ENCODE results near the gene ABCA13. TPM values are rescaled to one million over a fixed set of nuclear protein-coding genes. Genes with fewer than 3 reads are reported as not detected.

Gene ABCA13
- polyA plus RNA-seq, 3 donors: 0.10 to 0.41 (median 0.37) TPM

- H3K9me3 ChIP-seq (replicated peaks in 1 of 2; ENCODE audit: control insufficient read depth in 1 of 2, insufficient read depth in 1 of 2, low read length in 2 of 2): no peaks in the 10 kb centered on the region
- no peak overlapping the region for H3K27ac ChIP-seq (ENCODE audit: low read depth in 1 of 2, low read length in 2 of 2)
- intact Hi-C loops (cut with micrococcal nuclease): no loop called here
- Mint-ChIP-seq H3K4me3 (no peak overlapping the region), H3K9me3 (peaks cover 0 to 4% (median 0%) of the 10 kb centered on the region in 7 donors), H3K36me3 (peaks cover 0 to 3% of the 10 kb centered on the region in 2 donors), H3K4me1 (no peaks in the 10 kb centered on the region), H3K27me3 (ENCODE audit: low read depth in 3 of 3) (peaks cover 0 to 2% (median 0%) of the 10 kb centered on the region in 3 donors), H3K27ac (no peak overlapping the region)
- no peaks in the 10 kb centered on the region for H3K27me3 ChIP-seq (ENCODE audit: control insufficient read depth in 2 of 2, insufficient read depth in 2 of 2, low read length in 2 of 2)
- H3K79me2 ChIP-seq (ENCODE audit: insufficient read depth, low read length): no peaks in the 10 kb centered on the region
- H3K4me1 ChIP-seq (ENCODE audit: control insufficient read depth in 1 of 2, insufficient read depth in 2 of 2, low read length in 2 of 2): no peaks in the 10 kb centered on the region
- 100% methylated on average over 5 of the region's 5 CpGs for WGBS (ENCODE audit: insufficient coverage)
- H2AFZ ChIP-seq (ENCODE audit: insufficient read depth, low read depth, low read length, poor library complexity, severe bottlenecking): no peak overlapping the region
- no peak for TF ChIP-seq CTCF (IDR thresholded peaks at IDR 0.05)
- no peak overlapping the region for H3K4me2 ChIP-seq (replicated peaks; ENCODE audit: extremely low read depth, low read length, poor library complexity, severe bottlenecking)
- no peak overlapping the region for H3K4me3 ChIP-seq (replicated peaks in 1 of 3; ENCODE audit: low read depth in 2 of 3, low read length in 3 of 3)
- DNase-seq: no peak
- H3K9ac ChIP-seq (ENCODE audit: insufficient read depth, low read length, poor library complexity, severe bottlenecking): no peak overlapping the region
- H4K20me1 ChIP-seq (ENCODE audit: insufficient read depth, low read length): no peaks in the 10 kb centered on the region
- H3K36me3 ChIP-seq (replicated peaks in 1 of 2; ENCODE audit: control insufficient read depth in 1 of 2, insufficient read depth in 2 of 2, low read length in 2 of 2): no peaks in the 10 kb centered on the region
These were observed 134.4 kb downstream of the ABCA13 start for GRCh38 chr7:48305661-48306060.

- Histone ChIP-seq H3K9me3 (replicated peaks in 1 of 2; ENCODE audit: control insufficient read depth in 1 of 2, insufficient read depth in 1 of 2, low read length in 2 of 2) (no peaks in the 10 kb centered on the region), H3K4me3 (replicated peaks in 1 of 3; ENCODE audit: low read depth in 2 of 3, low read length in 3 of 3) (no peak overlapping the region), H3K4me1 (ENCODE audit: control insufficient read depth in 1 of 2, insufficient read depth in 2 of 2, low read length in 2 of 2) (no peaks in the 10 kb centered on the region), H3K27ac (ENCODE audit: low read depth in 1 of 2, low read length in 2 of 2) (no peak overlapping the region), H3K4me2 (replicated peaks; ENCODE audit: extremely low read depth, low read length, poor library complexity, severe bottlenecking) (no peak overlapping the region), H2AFZ (ENCODE audit: insufficient read depth, low read depth, low read length, poor library complexity, severe bottlenecking) (no peak overlapping the region), H4K20me1 (ENCODE audit: insufficient read depth, low read length) (no peaks in the 10 kb centered on the region), H3K9ac (ENCODE audit: insufficient read depth, low read length, poor library complexity, severe bottlenecking) (no peak overlapping the region), H3K36me3 (replicated peaks in 1 of 2; ENCODE audit: control insufficient read depth in 1 of 2, insufficient read depth in 2 of 2, low read length in 2 of 2) (no peaks in the 10 kb centered on the region), H3K27me3 (ENCODE audit: control insufficient read depth in 2 of 2, insufficient read depth in 2 of 2, low read length in 2 of 2) (no peaks in the 10 kb centered on the region), H3K79me2 (ENCODE audit: insufficient read depth, low read length) (no peaks in the 10 kb centered on the region)
- no peak overlapping the region for H3K27ac Mint-ChIP-seq
- no peak for TF ChIP-seq CTCF (IDR thresholded peaks at IDR 0.05)
- peaks cover 0 to 3% of the 10 kb centered on the region in 2 donors for H3K36me3 Mint-ChIP-seq
- no peaks in the 10 kb centered on the region for H3K4me1 Mint-ChIP-seq
- no peak for DNase-seq
- intact Hi-C loops (cut with micrococcal nuclease): no loop called here
- H3K9me3 Mint-ChIP-seq: peaks cover 0 to 4% (median 0%) of the 10 kb centered on the region in 7 donors
- H3K27me3 Mint-ChIP-seq (ENCODE audit: low read depth in 3 of 3): peaks cover 0 to 2% (median 0%) of the 10 kb centered on the region in 3 donors
- no CpG with 5 or more reads among the region's 4 CpGs for WGBS (ENCODE audit: insufficient coverage)
- no peak overlapping the region for H3K4me3 Mint-ChIP-seq
These were observed 135.9 kb downstream of the ABCA13 start for GRCh38 chr7:48307041-48307714.
